UCSD-AML1 (cell line): ENCODE results near the gene KRT9.

Experiments
- DNase-seq: peaks from one replicate; lab custom pipeline; 2025; ENCODE audit not compliant: unreplicated experiment; lab: John Stamatoyannopoulos, UW

KRT9 gene

DNA sequence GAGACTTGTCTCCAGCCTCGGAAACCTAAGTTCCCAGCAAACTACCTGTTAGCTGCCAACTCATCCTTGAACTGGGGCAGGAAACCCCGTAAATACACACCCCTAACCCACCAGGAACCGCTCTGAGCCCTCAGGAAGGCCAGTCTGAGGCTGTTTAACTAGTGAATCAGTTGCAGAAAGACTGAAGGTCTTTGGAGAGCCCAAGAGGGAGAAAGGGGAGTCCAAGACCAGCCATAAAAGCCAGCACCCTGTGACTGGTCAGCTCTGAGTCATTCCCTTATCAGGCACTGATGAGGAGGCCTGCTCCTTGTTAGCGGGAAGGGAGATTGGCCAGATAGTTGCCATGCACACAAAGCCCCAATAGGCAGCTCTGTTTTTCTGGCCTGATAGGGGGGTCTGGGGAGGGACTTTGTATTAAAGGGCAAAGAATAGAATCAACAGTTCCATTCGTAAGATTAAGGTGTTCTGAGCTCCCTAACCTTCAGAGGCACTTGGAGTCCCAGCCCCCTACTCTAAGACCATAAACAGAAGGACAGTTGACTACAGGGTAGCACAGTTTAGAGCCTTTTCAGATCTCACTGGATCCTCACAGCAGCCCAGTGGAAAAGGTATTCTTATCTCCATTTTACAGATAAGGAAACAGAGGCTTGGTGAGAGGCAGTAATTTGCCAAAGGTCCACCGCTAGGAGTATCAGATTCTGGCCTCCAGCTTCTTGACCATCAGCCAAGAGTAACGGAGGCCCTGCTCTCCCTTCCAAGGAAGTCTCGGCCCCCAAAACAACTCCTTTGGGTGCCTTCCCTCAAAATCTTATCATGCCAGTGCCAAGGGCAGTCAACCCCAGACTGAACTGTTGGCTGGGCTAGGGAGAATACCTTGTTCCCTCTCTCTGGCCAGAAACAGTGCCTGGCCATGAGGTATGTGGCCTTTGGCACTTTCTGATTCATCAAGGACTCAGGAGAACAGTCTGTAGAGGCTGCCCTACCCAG lies 41.5 kb downstream of the KRT9 start:
- no peak for DNase-seq

GRCh38 chr17:41529491-41529915 lies 42.4 kb downstream of the KRT9 start:
- DNase-seq: no peak

DNA sequence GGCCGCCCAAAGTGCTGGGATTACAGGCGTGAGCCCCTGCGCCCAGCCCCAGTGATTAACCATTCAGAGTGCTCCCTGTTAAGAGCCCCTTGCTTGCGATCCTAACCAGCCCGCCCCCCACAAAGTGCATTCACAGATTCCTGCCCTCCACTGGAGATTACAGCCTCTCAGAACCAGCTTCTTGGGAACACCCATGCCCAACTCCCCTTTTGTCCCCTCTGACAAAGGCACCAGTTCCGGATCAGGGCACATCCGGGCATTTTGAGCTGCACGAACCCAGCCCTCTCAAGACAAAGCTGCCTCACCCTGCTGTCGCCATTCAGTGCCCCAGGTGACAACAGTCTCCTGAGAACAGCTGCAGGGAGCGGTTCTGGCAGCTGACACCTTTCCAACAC lies 42.9 kb downstream of the KRT9 start:
- no peak for DNase-seq

GRCh38 chr17:41527063-41528023 lies 44.5 kb downstream of the KRT9 start:
- no peak for DNase-seq

DNA sequence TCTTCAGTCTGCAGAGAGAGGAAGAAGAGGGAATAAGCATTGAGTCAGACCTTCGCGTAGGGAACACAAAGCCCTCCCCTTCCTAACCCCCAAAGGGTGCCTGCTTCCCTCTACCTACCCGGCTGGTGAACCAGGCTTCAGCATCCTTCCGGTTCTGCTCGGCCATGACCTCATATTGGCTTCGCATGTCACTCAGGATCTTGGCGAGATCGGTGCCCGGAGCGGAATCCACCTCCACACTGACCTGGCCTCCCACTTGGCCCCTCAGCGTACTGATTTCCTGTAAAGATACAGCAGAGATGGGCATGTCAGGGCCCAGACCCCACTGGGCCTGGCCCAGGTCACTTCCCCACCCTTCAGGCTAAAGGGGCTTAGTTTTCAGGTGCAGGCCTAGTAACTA lies 47.6 kb downstream of the KRT9 start:
- no peak for DNase-seq

GRCh38 chr17:41523787-41524186 lies 48.1 kb downstream of the KRT9 start:
- no peak for DNase-seq

DNA sequence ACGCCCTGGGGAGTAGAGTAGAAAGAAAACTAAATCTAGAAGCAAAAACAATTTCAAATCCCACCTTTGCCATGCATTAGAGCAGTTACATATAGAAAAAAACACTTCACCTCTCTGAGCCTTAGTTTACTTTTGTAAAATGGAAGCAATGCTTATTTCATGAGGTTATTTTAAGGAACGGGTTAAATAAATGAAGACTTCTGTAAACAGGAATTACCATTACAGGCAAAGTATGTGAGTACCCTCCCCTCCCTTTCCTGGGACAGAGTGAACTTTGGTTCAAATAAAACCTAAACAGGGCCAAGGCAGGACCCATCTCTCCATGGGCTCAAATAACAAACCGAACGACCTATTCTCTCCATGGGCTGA lies 48.6 kb downstream of the KRT9 start:
- no peak for DNase-seq

DNA sequence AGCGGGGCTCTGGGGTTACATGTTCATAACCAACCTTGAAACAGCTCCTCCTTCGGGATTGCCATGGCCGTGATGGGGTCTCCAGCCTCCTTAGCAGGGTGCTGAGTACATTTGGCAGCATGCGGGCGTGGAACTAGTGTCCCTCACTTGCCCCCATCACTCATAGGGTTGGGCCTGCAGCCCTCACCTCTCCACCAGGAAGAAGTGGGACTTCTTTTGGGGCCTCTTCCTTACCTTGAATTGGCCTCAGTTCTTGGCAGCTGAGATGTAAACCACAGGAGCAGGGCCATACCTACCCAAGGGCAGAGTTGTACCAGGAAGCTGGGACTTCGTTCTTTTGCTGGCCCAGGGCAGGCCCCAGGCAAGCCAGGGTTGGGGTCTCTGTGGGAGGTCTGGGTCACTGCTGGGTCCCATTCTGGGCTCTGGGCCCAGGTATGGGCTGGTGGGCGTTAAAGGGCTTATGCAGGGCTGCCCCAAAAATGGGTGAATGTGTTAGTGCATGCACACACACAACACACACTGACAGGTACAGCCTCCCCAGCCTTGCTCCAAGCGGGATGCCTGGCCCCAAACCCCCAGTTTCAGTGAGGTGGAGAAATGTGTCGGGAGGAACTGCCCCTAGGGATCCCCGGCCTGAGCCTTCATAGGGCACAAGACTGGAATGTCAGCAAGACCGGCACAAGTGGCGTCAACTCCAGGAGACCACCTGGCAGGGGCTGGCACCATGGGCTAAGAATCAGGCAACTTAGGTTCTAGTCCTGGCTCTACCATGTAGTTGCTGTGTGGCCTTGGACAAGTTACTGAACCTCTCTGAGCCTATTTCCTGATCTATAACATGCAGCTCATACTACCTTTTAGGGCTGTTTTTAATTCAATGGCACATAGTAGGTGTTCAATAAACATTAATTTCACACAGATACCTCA lies 49.3 kb downstream of the KRT9 start:
- DNase-seq: no peak

DNA sequence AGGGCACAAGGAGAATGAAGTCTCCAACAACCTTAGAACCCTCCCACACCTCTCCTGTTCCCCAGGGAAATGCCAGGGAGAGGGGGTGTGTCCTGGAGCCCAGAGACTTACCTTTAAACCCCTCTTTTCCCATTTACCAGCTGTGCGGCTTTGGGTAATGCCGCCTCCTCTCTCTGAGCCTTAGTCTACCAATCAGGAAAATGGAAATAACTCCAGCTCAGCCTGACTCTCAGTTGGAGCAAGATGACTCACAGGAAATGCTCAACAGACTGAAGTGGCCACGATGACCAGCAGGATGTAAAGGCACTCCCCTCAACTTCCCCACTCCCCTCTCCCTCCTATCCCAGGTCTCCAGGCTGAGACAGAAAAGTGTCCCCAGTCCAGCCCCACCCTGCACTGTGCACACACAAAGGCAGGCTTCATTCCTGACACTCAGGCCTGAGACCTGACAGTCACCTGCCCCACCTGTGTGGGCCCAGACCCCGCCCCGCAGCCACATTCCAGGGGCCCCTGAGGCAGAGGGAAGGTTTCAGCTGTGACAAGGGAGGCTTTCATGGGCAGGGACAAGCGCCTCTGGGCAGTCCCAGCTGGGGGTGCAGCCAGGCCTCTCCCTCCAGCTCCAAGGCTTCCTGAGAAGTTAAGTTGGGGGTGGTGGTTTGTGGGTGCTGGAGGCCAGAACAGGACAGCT lies 50.1 kb downstream of the KRT9 start:
- no peak for DNase-seq

DNA sequence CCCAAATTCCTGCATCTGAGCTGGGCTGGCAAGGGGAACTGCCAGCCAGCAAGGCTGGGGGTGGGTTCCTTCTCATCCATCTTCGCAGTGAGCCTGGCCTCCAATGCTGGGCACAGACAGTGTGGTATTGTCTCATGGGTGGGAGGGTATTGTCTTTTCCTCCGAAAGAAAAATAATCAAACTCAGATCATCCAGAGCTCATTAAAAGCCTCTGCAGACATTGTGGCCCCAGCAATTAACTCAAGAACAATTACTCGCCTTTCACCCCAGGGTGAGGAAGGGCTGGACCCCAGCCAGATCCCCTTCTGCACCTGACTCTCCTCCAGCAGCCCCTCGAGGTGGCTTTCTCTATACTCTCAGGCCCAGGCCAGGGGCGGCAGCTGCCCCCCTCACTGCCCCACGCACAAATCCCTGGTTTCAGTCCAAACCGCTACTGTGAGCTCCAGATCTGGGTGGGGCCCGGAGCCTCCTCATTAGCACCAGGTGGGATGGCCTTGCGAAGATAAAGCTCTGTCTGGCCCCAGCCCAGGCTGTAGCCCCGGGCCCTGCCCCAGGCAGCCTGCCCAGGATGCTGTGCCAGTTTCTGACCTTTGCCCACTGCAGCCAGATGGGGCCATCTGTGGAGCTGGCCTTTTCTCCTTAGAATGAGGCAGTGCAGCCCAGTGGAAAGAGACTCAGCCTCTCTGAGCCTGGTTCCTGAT lies 50.9 kb downstream of the KRT9 start:
- no peak for DNase-seq

DNA sequence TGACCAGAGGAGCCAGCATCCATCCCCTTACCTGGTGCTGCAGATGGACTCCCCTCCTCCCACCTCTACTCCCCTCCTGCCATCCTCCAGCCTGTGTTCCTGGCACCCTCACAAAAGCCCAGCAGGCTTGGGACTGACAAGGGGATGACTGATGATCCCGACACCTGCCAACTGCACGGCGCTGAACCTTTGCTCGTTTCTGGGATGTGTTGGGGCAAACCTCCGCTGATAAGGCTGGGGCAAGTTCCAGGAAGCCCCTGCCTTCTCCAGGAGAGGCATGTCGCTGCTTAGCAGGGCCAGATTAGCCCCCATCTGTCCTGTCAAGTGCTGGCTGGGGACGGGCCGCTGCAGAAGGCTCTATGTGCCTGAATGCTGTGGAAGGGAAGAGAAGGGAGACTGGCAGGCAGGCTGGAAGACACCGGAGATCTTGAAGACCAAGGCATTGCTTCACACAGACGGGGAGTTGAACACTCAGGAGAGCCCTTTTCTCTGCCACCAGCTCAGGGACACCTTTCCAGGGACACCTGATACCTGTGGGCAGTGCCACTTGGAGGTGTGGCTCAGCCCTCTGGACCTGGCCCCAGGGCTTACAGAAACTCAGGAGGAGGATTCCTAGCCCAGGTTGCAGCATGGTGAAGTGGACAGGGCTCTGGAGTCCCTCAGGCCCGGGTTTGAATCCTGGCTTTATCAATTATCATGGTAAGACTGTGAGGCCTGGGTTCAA lies 52.2 kb downstream of the KRT9 start:
- DNase-seq: no peak

GRCh38 chr17:41518789-41519449 lies 52.9 kb downstream of the KRT9 start, which contains the start of gene KRT15:
Gene KRT15 (minus strand): TSS chr17:41518890. CDS start chr17:41518827, 63 bp downstream.
- DNase-seq: no peak

GRCh38 chr17:41518031-41518430 lies 53.8 kb downstream of the KRT9 start:
- no peak for DNase-seq

- no peak for DNase-seq
Observed at GRCh38 chr17:41516830-41517283, 55.0 kb downstream of the KRT9 start.

- DNase-seq: no peak
Observed at GRCh38 chr17:41516147-41516829, 55.6 kb downstream of the KRT9 start.
